ENCODE measurements around the gene SYT9.

- TF ChIP-seq EZH2 (IDR thresholded peaks at IDR 0.05; ENCODE audit: borderline replicate concordance, insufficient read depth, low read depth, low read length, poor library complexity, severe bottlenecking): no peak
- no peak for TF ChIP-seq CTCF (IDR thresholded peaks at IDR 0.05)
Measured at GRCh38 chr11:7414973-7415817, 163.5 kb downstream of the SYT9 start.

Data from B cell (primary cell).